ENCODE data around the gene CPNE6.

GRCh38 chr14:24051176-24051788 lies 20.1 kb upstream of the CPNE6 start:
- TF ChIP-seq POLR2A (IDR thresholded peaks at IDR 0.05; ENCODE audit: low read length) (no peak), MAX (IDR thresholded peaks at IDR 0.05) (no peak), CTCF (IDR thresholded peaks at IDR 0.05) (no peak), EHMT2 (IDR thresholded peaks at IDR 0.05; ENCODE audit: low read depth) (no peak), CHD2 (IDR thresholded peaks at IDR 0.05; ENCODE audit: low read length, partially characterized antibody) (no peak), JUN (IDR thresholded peaks at IDR 0.05) (no peak), ZC3H11A (IDR thresholded peaks at IDR 0.05) (no peak), FOXS1 (CRISPR knock-in tag; IDR thresholded peaks at IDR 0.05) (no peak), CEBPB (IDR thresholded peaks at IDR 0.05) (no peak)

Data from A549 (cell line).